Activated T-cell treated with anti-CD3 and anti-CD28 coated beads for 48 hours (primary cell): ENCODE data around the gene PITX1.
"Not testable (repeated sequence)": the region's sequence is repeated elsewhere in the genome, so short reads cannot be mapped to it uniquely, and the experiment has no call there.

Source experiments
- DNase-seq: peaks from one replicate; pipeline ENCODE4 v3.0.0-alpha.2; 2020; ENCODE audit warnings: low read depth

The PITX1 gene

DNA sequence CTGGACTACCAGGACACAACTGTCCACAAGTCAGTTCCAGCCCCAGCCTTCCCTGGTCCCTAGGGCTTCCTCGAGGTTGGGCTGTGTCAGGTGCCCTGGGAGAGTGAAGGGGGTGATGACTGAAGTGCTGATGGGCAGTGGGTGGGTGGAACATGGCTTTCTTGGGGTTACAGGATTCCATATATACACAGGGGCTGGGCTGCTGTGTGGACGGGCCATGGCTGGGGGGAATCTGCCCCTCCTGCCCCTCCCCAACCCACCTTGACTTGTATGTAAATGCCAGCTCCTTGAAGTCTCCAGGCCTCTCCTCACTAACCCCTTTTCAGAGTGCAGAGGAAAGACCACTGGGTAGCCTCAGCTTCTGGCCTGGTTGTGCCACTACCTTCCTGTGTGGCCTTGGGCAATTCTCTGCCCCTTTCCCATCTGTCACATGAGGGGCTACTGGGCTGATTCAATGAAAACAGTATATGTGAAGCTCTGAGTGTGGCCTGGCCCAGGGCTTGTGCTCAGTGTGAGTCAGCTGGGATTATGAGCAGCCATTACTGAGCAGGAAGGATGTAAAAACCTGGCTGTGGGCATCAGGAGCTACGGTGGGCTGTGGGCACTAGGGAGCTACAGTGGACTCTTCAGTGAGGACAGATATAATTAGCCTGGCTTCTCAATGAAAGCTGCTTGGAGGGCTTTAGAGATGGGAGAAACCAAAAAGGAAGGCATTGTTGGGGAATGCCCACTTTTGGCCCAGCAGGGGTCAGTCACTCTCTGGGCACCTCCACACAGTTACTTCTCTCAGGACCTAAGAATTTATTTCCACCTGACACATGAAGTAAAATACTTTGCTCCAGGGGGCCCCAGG, 23.3 kb downstream of the PITX1 start:
- no peak for DNase-seq

DNA sequence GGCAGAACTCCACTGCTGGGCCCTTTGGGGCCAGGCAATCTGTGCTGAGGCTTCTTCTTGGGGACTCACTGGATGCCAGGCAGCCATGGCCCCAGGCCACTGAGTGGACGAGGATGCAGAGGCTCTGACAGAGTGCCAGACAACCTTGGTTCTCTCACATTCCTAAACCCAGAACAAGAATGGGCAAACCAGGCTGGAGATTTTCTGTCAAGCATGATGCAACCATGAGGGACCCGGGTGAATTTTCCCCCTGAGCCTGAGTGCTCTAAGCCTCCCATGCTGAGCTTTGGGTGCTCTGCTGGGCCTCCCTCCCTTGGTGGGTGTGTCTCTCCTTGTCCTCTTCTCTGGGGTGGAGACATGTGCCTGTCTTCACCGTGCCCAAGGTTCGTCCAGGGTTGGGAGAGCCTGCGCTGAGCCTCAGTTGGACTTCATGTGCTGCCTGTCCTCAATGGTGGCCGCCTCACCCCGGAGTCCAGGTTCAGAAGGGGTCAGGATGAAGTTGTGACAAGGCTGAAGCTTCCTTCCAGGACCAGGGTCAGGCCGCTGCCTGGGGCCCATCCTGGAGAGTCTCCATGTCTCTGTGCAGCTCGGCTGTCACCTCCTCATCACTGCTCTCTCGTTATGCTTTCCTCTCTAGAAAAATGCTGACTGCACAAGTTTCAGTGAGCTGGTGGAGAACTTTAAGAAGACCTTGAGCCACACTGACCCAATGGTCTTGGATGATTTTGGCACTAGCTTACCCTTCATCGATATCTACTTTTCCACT, 24.1 kb downstream of the PITX1 start:
- DNase-seq = no peak

DNA sequence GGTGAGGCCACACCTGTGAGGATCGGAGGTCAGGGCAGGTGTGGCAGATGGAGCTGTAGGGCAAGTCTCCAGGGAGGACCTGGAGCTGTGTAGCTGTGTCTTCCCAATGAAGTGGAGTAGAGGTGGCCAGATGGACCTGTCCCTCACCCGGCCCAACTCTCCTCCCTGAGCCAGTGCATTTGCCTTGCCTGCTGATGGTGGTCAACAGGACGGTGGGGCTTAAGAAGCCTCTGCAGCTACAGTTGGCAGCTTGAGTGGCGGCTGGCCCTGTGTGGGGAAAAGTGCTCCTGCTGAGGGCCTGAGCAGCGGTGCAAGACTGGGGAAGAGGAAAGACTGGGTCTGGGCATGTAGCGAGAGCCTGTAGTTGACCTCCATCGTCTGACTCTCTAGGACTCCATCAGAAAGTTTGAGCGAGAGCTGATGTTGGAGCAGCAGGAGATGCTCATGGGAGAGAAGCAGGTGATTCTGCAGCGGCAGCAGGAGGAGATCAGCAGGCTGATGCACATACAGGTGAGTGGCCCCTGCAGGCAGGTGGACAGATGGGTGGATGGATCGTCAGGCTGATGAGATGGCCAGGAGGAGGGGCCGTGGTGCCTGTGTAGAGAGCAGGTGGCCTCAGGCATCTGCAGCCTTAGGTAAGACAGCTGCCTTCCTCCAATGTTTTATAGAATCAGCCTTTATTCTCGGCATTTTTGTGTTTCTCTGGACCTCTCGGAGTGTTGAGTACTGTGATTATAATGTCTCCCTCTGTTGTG, 24.9 kb downstream of the PITX1 start:
- no peak for DNase-seq

DNA sequence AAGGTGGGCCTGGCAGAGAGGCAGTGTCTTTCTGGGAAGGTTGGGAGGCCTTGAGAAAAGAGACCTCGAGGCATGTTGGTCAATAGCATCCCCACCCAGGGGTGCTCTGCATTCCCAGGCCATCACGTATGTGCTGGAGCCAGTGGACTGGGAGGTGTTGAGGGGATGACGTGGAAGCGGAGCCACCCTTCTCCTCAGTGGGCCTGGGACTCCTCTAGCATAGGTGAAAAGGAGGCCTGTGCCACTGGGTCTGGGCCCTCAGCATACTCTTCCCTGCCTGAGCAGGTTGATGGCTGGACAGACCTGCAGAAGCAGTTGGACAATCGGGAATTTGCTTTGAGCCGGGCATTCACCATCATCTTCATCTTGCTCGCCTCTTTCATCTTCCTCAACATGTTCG, 25.5 kb downstream of the PITX1 start:
- no peak for DNase-seq

DNA sequence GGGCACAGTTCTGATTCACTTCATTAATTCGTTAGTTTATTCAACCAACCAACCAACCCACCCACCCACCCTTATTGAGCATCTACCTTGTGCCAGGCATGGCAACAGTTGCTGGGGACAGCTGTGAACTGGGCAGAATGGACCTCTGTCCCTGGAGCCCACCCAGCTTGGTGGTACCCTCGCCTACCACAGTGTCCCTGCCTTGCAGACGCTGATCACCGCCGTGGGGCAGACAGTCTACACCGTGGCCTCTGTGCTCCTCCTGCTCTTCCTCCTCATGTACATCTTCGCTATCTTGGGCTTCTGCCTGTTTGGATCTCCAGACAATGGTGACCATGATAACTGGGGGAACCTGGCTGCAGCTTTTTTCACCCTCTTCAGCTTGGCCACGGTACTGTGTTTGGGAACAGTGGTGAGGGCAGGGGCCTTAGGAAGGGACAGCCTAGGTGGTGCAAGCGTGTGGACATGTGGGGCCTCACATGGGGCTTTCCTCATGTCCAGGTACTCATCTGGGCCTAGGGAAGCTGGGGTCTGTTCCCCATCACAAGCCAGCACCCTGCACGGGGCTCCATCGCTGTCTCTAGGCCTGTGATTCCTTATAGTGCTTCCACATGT, 26.2 kb downstream of the PITX1 start:
- DNase-seq = no peak

DNA sequence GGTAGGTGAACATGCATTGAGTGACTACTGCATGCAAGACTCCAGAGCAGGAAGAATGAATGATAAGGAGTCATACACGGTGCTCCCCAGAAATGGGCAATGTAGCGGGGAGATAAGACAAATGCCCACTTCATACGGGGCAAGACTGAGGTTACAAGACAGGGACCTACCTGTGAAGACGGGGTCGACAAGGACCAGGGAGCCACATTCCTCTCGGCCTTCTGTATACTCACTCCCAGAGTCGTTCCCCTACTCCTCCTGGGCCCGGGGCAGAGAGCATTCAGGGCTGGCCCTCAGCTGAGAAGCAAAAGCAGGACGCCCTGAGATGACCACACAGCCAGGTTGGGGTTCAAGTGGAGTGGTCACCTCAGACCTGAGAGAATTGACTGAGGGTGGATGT, 26.7 kb downstream of the PITX1 start:
- no peak for DNase-seq

DNA sequence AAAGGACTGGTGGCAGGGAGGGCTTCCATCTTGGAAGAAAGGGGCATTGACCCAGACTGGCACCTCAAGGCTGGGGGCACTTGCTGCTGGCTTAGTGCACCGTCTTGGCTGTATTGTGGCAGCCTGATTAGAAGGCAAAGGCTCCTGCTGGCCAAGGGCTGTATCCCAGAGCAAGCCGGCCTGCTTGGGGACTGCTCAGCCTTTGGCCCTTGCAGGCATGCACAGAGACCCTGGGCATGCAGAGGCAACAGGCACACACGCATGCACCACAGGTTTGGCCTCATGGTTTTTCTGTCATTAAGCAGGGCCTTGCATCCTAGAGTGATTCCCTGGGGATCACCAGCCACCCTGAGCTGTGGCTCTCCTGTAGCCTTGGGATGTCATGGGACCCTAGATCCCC, 29.0 kb downstream of the PITX1 start:
- DNase-seq = no peak

DNA sequence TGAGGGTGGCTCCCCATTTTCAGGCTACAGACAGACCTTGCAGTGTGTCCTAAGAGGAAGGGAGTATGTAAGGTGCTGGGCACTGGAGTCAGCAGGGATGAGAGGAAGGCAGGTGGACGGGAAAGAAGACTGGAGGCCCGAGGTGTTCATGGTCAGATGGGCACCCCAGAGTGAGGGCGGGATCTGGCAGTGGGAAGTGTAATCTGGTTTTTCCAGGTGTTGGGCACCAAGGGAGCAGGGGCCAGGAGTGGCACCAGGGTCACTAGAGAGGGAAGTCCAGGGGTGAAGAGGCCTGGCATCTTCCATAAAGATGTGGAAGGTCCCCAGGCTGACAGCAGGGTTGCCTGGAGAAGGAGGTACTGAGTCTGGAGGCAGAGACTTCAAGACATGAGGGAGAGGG, 29.7 kb downstream of the PITX1 start:
- no peak for DNase-seq

DNA sequence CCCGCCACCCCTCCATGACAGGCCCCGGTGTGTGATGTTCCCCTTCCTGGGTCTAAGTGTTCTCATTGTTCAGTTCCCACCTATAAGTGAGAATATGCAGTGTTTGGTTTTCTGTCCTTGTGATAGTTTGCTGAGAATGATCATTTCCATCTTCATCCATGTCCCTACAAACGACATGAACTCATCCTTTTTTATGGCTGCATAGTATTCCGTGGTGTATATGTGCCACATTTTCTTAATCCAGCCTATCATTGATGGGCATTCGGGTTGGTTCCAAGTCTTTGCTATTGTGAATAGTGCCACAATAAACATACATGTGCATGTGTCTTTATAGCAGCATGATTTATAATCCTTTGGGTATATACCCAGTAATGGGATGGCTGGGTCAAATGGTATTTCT, 36.0 kb downstream of the PITX1 start:
- DNase-seq = not testable (repeated sequence)

DNA sequence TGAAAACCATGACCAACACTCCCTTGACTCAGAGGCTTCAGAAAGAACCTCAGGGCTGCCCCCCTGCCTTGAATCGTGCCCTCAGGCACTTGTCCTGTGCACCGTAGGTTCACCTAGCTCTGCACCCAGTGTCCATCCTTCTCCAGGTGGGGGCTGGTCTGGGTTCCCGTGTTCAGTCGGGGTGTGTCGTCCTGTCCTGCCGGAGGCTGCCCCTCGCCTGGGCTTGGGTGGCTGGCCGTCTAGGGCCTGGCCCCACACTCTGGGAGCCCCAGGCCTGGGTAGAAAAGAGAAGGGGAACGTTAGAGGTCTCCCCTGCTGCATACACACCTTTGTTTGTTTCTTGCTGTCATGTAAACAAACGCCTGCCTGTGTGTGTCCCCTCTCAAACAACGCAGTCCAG, 37.0 kb downstream of the PITX1 start:
- DNase-seq = no peak

DNA sequence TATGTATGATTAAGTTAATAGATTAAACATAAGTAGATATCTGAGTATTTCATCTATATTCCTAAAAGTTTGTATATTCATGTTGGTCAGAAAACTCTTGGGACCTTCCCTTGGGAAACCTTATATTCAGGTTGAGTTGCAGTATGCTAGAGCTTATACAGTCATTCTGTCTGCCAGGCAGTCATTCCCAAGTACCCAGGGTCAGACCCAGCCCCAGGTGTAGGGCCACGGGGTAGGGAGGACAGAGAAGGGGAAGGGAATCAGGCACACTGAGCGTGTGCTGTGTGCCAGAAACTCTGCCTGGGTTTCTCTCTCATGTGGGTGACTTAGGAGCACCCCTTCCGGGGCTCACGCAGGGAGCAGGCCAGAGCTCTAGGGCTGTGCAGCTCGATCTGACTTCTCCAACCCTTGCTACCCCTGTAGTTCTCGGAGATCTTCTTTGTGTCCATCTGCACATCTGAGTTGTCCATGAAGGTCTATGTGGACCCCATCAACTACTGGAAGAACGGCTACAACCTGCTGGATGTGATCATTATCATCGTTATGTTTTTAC, 38.1 kb downstream of the PITX1 start:
- no peak for DNase-seq

DNA sequence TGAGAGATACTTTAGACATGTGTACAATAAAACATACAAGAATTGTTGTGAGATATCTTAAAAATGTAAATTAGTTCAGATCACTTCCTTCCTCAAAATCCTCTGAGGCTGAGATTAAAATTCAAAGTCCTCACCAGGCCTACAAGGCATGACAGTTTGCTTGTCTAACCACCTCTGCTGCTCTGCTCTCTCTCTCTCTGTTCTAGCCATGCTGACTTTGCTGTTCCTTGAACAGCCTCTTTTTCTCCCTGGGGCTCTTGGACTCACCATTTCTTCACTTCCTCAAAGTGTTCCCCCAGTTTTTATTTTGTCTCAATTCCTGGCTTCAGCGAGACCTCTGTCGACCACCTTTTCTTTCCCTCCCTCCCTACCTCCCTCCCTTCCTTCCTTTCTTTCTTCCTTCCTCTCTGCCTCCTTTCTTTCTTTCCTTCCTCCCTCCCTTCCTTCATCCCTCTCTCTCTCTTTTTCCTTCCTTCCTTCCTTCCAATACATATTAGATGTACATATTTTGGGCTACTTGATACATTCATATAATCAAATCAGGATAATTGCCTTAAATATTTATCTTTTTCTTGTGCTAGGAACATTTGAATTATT, 39.4 kb downstream of the PITX1 start:
- no peak for DNase-seq

DNA sequence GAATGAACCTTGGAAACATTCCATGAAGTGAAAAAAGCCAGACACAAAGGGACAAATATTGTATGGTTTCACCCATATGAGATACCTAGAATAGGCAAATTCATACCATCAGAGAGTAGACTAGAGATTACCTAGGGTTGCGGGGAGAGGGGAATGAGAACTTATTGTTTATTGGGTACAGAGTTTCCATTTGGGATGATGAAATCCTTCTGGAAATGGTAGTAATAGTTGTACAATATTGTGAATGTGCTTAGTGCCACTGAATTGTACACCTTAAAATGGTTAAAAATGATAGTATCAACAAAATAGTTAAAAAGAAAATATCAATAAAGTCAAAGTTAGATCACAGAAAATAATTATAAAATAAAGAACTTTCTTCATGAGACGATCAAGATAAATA, 40.9 kb downstream of the PITX1 start:
- DNase-seq = no peak

DNA sequence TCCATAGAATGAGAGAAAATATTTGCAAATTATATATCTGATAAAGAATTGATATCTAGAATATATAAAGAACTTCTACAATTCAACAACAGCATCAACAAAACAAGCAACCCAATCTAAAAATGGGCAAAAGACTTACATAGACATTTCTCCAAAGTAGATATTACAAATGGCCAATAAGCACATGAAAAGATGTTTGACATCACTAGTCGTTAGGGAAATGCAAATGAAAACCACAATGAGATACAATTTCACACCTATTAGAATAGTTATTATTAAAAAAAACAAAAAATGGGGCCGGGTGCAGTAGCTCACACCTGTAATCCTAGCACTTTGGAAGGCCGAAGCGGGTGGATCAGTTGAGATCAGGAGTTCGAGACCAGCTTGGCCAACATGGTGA, 41.9 kb downstream of the PITX1 start:
- no peak for DNase-seq

DNA sequence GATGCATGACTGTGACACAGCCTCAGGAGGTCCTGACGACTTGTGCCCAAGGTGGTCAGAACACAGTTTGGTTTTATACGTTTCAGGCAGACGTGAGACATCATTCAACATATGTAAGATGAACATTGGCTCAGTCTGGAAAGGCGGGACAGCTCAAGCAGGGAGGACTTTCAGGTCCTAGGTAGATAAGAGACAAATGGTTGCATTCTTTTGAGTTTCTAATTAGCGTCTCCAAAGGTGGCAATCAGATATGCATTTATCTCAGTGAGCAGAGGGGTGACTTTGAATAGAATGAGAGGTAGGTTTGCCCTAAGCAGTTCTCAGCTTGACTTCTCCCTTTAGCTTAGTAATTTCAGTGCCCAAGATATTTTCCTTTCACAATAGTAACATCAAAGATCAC, 43.8 kb downstream of the PITX1 start:
- not testable (repeated sequence) for DNase-seq

DNA sequence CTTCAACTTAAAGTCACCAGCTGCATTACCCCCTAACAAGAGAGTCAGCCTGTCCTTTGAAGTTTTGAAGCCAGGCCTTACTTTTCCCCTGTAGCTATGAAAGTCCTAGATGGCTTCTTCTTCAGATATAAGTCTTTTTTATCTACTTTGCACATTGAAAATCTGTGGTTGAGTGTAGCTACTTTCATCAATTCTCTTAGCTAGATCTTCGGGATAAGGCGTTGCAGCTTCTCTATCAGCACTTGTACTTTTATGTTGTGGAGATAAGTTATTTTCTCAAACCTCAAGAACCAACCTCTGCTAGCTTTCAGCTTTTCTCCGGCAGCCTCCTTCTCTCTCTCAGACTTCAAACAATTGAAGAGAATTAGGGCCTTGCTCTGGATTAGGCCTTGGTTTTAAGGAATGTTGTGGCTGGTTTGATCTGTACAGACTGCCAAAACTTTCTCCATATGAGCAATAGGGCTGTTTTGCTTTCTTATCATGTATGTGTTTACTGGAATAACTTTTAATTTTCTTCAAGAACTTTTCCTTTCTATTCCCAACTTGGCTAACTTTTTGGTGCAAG, 44.7 kb downstream of the PITX1 start:
- DNase-seq = no peak

DNA sequence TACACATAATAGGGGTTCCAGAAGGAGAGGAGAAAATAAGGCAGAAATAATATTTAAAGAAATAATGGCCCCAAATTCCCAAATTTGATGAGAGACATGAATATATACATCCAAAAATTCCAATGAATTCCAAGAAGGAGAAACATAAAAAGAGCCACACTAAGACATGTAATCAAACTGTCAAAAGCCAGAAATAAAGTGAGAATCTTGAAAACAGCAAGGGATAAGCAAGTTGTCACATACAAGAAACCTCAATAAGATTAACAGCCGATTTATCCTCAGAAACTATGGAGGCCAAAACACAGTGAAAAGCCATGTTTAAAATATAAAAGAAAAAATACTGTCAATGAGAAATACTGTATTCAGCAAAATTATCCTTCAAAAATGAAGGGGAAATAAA, 51.8 kb downstream of the PITX1 start:
- no peak for DNase-seq

DNA sequence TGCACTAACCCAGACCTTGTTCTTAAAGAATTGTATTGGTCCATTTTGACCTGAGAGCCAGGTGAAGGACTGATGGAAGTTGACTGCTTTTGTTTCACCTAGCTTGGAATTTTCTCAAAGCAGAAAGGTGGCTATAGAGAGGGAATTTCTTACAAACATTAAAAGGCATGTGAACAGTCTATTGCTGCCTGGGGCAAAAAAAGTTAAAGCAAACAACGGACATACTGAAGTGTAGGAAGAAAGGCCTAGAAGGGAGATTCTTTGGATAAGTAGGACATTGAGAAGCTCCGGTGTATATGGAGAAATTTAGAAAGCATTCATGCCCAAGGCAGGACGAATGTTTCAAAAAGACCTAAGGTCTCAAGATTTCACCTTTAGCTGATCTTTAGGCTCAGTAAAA, 54.6 kb downstream of the PITX1 start:
- DNase-seq = no peak
